SU-DHL-6 (cell line): ENCODE data around the gene GALNT9.

Source experiments
- H2AFZ ChIP-seq: fragments of 200-600 bp; sonication (generic); 2 replicates; pipeline ENCODE4 v1.6.1; 2014; ENCODE audit warnings: low read depth, mild to moderate bottlenecking, moderate library complexity, mixed read lengths, antibody characterized with exemption, low read length; ENCODE audit not compliant: severe bottlenecking
- H3F3A ChIP-seq: fragments of 200-600 bp; shearing (Covaris generic); 2 replicates; pipeline ENCODE4 v1.6.0; 2016; ENCODE audit warnings: antibody characterized with exemption, mild to moderate bottlenecking; ENCODE audit not compliant: insufficient read depth
- H3K27ac ChIP-seq: fragments of 200-600 bp; sonication (generic); 2 replicates; pipeline ENCODE4 v1.5.1; 2016; ENCODE audit warnings: low read depth, mild to moderate bottlenecking, low read length, moderate library complexity, mixed read lengths
- H3K27me3 ChIP-seq: fragments of 200-600 bp; sonication (generic), shearing (Covaris generic); 2 replicates; pipeline ENCODE4 v1.6.0; 2014; ENCODE audit warnings: mild to moderate bottlenecking, low read length
- H3K36me3 ChIP-seq: fragments of 200-600 bp; sonication (generic); 2 replicates; pipeline ENCODE4 v1.6.1; 2014; ENCODE audit warnings: mild to moderate bottlenecking, low read length, mixed read lengths
- H3K4me2 ChIP-seq: fragments of 300-600, 200-600 bp; shearing (Covaris generic), sonication (generic); 2 replicates; pipeline ENCODE4 v1.6.0; 2014; ENCODE audit warnings: low read length, low read depth, mild to moderate bottlenecking; ENCODE audit not compliant: poor library complexity, severe bottlenecking
- H3K4me3 ChIP-seq: fragments of 200-600 bp; sonication (generic); 2 replicates; pipeline ENCODE4 v1.5.1; 2014; ENCODE audit warnings: antibody characterized with exemption, low read length, mild to moderate bottlenecking, mixed read lengths; ENCODE audit not compliant: insufficient read depth, poor library complexity, severe bottlenecking
- H3K79me2 ChIP-seq: fragments of 200-600 bp; sonication (generic); 2 replicates; pipeline ENCODE4 v1.6.1; 2014; ENCODE audit warnings: mild to moderate bottlenecking, low read length, moderate library complexity; ENCODE audit not compliant: insufficient read depth
- H3K9ac ChIP-seq: fragments of 200-600 bp; sonication (generic); 2 replicates; pipeline ENCODE4 v1.7.0; 2014; ENCODE audit warnings: mild to moderate bottlenecking, low read length
- H3K9me2 ChIP-seq: fragments of 200-600 bp; sonication (generic); replicated peaks from 2 replicates; pipeline ENCODE4 v1.6.1; 2014; ENCODE audit warnings: low read length; ENCODE audit not compliant: insufficient read depth
- H3K9me3 ChIP-seq: fragments of 200-600 bp; sonication (generic); 2 replicates; pipeline ENCODE4 v1.6.1; 2014; ENCODE audit warnings: low read length, mixed read lengths; ENCODE audit not compliant: insufficient read depth
- H4K20me1 ChIP-seq: fragments of 200-600 bp; sonication (generic); 2 replicates; pipeline ENCODE4 v1.6.1; 2014; ENCODE audit warnings: low read depth, mild to moderate bottlenecking, antibody characterized with exemption, low read length, moderate library complexity, mixed read lengths
- CTCF ChIP-seq: fragments of 200-600 bp; sonication (generic); IDR thresholded peaks from one replicate; pipeline ENCODE4 v1.5.1; 2017; ENCODE audit warnings: antibody characterized with exemption, mild to moderate bottlenecking, low read length, moderate library complexity; ENCODE audit not compliant: insufficient read depth, poor library complexity, severe bottlenecking
- EZH2phosphoT487 ChIP-seq: fragments of 200-600 bp; sonication (generic), shearing (Covaris generic); conservative IDR thresholded peaks from 2 replicates; pipeline ENCODE4 v1.6.1; 2018; ENCODE audit warnings: mild to moderate bottlenecking, antibody characterized with exemption, low read length, moderate library complexity, mixed read lengths

Gene GALNT9

GRCh38 chr12:132354211-132354981 lies 25.0 kb upstream of the GALNT9 start:
- Histone ChIP-seq H3K9ac (no peak overlapping the region), H4K20me1 (no peaks in the 10 kb centered on the region), H3K36me3 (no peaks in the 10 kb centered on the region), H2AFZ (no peak overlapping the region), H3K9me3 (no peaks in the 10 kb centered on the region), H3K4me2 (no peak overlapping the region), H3K4me3 (no peak overlapping the region), H3K27me3 (no peaks in the 10 kb centered on the region), H3F3A (no peaks in the 10 kb centered on the region), H3K79me2 (no peaks in the 10 kb centered on the region), H3K9me2 (no peaks in the 10 kb centered on the region), H3K27ac (no peak overlapping the region)
- no peak for TF ChIP-seq EZH2phosphoT487
- TF ChIP-seq CTCF, result no peak

GRCh38 chr12:132353811-132354210 lies 24.4 kb upstream of the GALNT9 start:
- TF ChIP-seq EZH2phosphoT487, result no peak
- no peak for TF ChIP-seq CTCF

GRCh38 chr12:132352896-132353800 lies 23.8 kb upstream of the GALNT9 start:
- no peak overlapping the region for H3K4me3 ChIP-seq
- H3K9me2 ChIP-seq, result no peaks in the 10 kb centered on the region
- H3K9me3 ChIP-seq, result no peaks in the 10 kb centered on the region
- no peak overlapping the region for H3K27ac ChIP-seq
- no peaks in the 10 kb centered on the region for H3K27me3 ChIP-seq
- no peak overlapping the region for H3K9ac ChIP-seq
- H3F3A ChIP-seq, result no peaks in the 10 kb centered on the region
- H3K79me2 ChIP-seq, result no peaks in the 10 kb centered on the region
- no peaks in the 10 kb centered on the region for H4K20me1 ChIP-seq
- no peak overlapping the region for H3K4me2 ChIP-seq
- H3K36me3 ChIP-seq, result no peaks in the 10 kb centered on the region
- TF ChIP-seq CTCF (no peak), EZH2phosphoT487 (no peak)
- H2AFZ ChIP-seq, result no peak overlapping the region

More at GRCh38 chr12:132353811-132354210, 24.4 kb upstream of the GALNT9 start:
- Histone ChIP-seq H3K9me2 (no peaks in the 10 kb centered on the region), H3K27me3 (no peaks in the 10 kb centered on the region), H3K36me3 (no peaks in the 10 kb centered on the region), H3K4me2 (no peak overlapping the region), H3K27ac (no peak overlapping the region), H3K79me2 (no peaks in the 10 kb centered on the region), H4K20me1 (no peaks in the 10 kb centered on the region), H2AFZ (no peak overlapping the region), H3K9me3 (no peaks in the 10 kb centered on the region), H3K9ac (no peak overlapping the region), H3K4me3 (no peak overlapping the region), H3F3A (no peaks in the 10 kb centered on the region)
